ENCODE measurements around the gene ZW10. TPM values are rescaled to one million over a fixed set of nuclear protein-coding genes. Genes with fewer than 3 reads are reported as not detected.

The ZW10 gene
- total RNA-seq, 1 experiment from 2014 or later = 15.9 TPM

DNA sequence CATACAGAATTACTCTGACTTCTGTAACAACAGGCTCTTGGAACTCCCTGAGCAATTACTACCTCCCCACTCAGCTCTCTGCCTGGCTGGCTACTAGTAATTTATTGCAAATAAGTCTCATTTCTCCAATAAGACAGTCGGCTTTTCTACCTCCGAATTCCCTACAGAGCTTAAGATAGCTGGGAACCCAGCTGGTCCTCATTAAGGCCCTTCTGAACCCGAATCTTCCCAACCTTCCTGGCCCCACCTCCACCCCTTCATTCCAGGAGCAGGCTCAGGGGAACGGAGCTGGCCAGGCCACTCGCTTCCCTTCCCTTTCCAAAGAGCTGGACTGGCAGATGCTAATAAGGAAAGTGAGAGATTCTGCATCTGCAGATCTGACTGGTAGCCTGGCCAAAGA lies 89.0 kb downstream of the ZW10 start:
- intact Hi-C loops (cut with micrococcal nuclease; ENCODE audit: unreplicated experiment) = no loop called here
- peaks cover 26% of the 10 kb centered on the region for H3K4me1 Mint-ChIP-seq (ENCODE audit: low read depth, unreplicated experiment)
- BruUV-seq (replicated peaks) = no TSS peak
- no peaks in the 10 kb centered on the region for H3K27me3 Mint-ChIP-seq (ENCODE audit: unreplicated experiment)
- H3K9me3 Mint-ChIP-seq (ENCODE audit: low read depth, unreplicated experiment) = no peaks in the 10 kb centered on the region
- H3K27ac Mint-ChIP-seq (ENCODE audit: unreplicated experiment) = no peak overlapping the region
- TF ChIP-seq, protein P1, sequence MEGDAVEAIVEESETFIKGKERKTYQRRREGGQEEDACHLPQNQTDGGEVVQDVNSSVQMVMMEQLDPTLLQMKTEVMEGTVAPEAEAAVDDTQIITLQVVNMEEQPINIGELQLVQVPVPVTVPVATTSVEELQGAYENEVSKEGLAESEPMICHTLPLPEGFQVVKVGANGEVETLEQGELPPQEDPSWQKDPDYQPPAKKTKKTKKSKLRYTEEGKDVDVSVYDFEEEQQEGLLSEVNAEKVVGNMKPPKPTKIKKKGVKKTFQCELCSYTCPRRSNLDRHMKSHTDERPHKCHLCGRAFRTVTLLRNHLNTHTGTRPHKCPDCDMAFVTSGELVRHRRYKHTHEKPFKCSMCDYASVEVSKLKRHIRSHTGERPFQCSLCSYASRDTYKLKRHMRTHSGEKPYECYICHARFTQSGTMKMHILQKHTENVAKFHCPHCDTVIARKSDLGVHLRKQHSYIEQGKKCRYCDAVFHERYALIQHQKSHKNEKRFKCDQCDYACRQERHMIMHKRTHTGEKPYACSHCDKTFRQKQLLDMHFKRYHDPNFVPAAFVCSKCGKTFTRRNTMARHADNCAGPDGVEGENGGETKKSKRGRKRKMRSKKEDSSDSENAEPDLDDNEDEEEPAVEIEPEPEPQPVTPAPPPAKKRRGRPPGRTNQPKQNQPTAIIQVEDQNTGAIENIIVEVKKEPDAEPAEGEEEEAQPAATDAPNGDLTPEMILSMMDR (IDR thresholded peaks at IDR 0.05; ENCODE audit: unreplicated experiment) = no peak
- peaks cover 6% of the 10 kb centered on the region for H3K36me3 Mint-ChIP-seq (ENCODE audit: insufficient read depth, unreplicated experiment)
- CTCF ChIA-PET = no interaction called here
- no peak for DNase-seq
- H3K4me3 Mint-ChIP-seq (ENCODE audit: low read depth, unreplicated experiment) = no peak overlapping the region

DNA sequence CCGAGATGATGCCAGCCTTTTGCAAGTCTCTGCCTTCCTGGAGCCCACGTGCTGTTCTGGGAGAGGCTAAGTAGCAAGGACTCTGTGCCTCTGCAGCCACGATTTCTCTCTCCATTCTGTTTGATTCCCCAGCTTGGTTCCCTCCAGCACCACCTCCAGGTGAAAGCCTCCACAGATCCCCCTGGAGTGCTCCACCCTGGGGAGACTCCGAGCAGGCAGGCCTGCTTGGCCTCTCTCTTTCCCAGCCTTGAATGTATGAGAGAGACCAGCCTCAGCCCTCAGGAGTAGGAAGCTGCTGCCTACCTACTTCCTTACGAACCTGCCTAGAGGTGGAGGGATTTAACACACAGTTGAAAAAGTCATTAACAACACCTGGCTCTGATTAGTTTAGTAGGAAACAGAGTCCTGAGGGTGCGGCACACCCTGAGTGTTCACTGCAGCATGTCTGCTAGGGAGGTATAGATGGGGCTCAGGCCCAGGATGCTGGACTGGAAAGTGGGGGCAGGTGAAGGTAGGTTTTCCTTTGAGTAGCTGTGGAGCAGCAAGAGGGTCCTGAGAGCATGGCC lies 89.9 kb downstream of the ZW10 start:
- no TSS peak for BruUV-seq (replicated peaks)
- Mint-ChIP-seq H3K4me1 (ENCODE audit: low read depth, unreplicated experiment) (peaks cover 26% of the 10 kb centered on the region), H3K27ac (ENCODE audit: unreplicated experiment) (no peak overlapping the region), H3K36me3 (ENCODE audit: insufficient read depth, unreplicated experiment) (peaks cover 9% of the 10 kb centered on the region), H3K27me3 (ENCODE audit: unreplicated experiment) (no peaks in the 10 kb centered on the region), H3K4me3 (ENCODE audit: low read depth, unreplicated experiment) (no peak overlapping the region), H3K9me3 (ENCODE audit: low read depth, unreplicated experiment) (no peaks in the 10 kb centered on the region)
- DNase-seq = no peak
- intact Hi-C loops (cut with micrococcal nuclease; ENCODE audit: unreplicated experiment) = no loop called here
- CTCF ChIA-PET = no interaction called here
- TF ChIP-seq, protein P1 (IDR thresholded peaks at IDR 0.05; ENCODE audit: unreplicated experiment) = no peak

Other genes starting within 250 kb of the ZW10 start
- gene TMPRSS5, start 67.4 kb downstream of the ZW10 start, total RNA-seq (2022) = 7.4 and 9.6 TPM in 2 replicates
- gene CLDN25, start 6.1 kb upstream of the ZW10 start, total RNA-seq (2022) = not detected in 2 replicates
- gene USP28, start 101.9 kb upstream of the ZW10 start, total RNA-seq (2022) = 20.0 and 22.8 TPM in 2 replicates
- not detected in 2 replicates for gene HTR3B, start 131.1 kb upstream of the ZW10 start, total RNA-seq (2022)
- gene HTR3A, start 201.4 kb upstream of the ZW10 start, total RNA-seq (2022) = 0.42 TPM in 1 of 2 replicates, not detected in the other